Lung (tissue), 12 donors: ENCODE results near the gene CEACAM1. TPM values are rescaled to one million over a fixed set of nuclear protein-coding genes. Genes with fewer than 3 reads are reported as not detected.
"Not testable (repeated sequence)": the region's sequence is repeated elsewhere in the genome, so short reads cannot be mapped to it uniquely, and the experiment has no call there.

Experiments used
- ATAC-seq: fragments of 200-7000 bp; cut with Tn5 transposase; one replicate; pipeline ENCODE4 v1.9.1; 2020; ENCODE audit warnings: moderate number of reproducible peaks; ENCODE audit not compliant: insufficient read depth, low FRiP score
- DNase-seq, 3 donors: peaks; one replicate each; pipeline ENCODE4 v3.0.0-alpha.2; 2013 to 2017
- H3K27ac ChIP-seq, 2 donors: one replicate each; pipeline ENCODE4 v1.5.1; 2013; ENCODE audit warnings: mild to moderate bottlenecking in 2 of 2, moderate library complexity in 2 of 2, control low read depth in 1 of 2, inconsistent platforms in 1 of 2, low read depth in 1 of 2, low read length in 1 of 2
- H3K27me3 ChIP-seq, 3 donors: one replicate each; pipeline ENCODE4 v1.5.1; 2013; ENCODE audit warnings: low read length in 2 of 3; ENCODE audit not compliant: control insufficient read depth in 3 of 3, insufficient read depth in 3 of 3
- H3K36me3 ChIP-seq, 4 donors: one replicate each; pipeline ENCODE4 v1.5.1; 2013; ENCODE audit warnings: low read length in 4 of 4, mild to moderate bottlenecking in 1 of 4, moderate library complexity in 1 of 4; ENCODE audit not compliant: control insufficient read depth in 4 of 4, insufficient read depth in 4 of 4
- H3K4me1 ChIP-seq, 5 donors: one replicate each; pipeline ENCODE4 v1.5.1; 2013; ENCODE audit warnings: low read length in 5 of 5, mild to moderate bottlenecking in 2 of 5, moderate library complexity in 1 of 5; ENCODE audit not compliant: control insufficient read depth in 5 of 5, insufficient read depth in 5 of 5
- H3K4me3 ChIP-seq: one replicate; pipeline ENCODE4 v1.5.1; 2013; ENCODE audit warnings: mild to moderate bottlenecking, control low read depth, moderate library complexity
- H3K9ac ChIP-seq, 2 donors: one replicate each; pipeline ENCODE4 v1.5.1; 2013; ENCODE audit warnings: low read length in 2 of 2, control low read depth in 1 of 2; ENCODE audit not compliant: insufficient read depth in 1 of 2
- H3K9me3 ChIP-seq, 4 donors: one replicate each; pipeline ENCODE4 v1.5.1; 2013; ENCODE audit warnings: low read length in 3 of 4, mild to moderate bottlenecking in 1 of 4, moderate library complexity in 1 of 4; ENCODE audit not compliant: control insufficient read depth in 4 of 4, insufficient read depth in 3 of 4
- CTCF ChIP-seq: IDR thresholded peaks from 2 replicates; pipeline ENCODE4 v1.5.1; 2012; ENCODE audit warnings: mild to moderate bottlenecking; ENCODE audit errors: control extremely low read depth, extremely low read depth
- WGBS, 2 donors: extraction: QIAGEN DNeasy Blood & Tissue Kit; methylation state at CpG; one replicate each; pipeline ENCODE4 v1.1.7; 2013; 5-methylcytosine and 5-hydroxymethylcytosine counted together
- polyA plus RNA-seq, 2 donors: library from polyadenylated mRNA; stranded (reverse); fragments of 200-250 nt; gene quantifications; one replicate each; pipeline ENCODE4 v1.2.1, GENCODE V29; 2013
- total RNA-seq, 2 donors: library from RNA; depleted of rRNA in 1 of 2; stranded (reverse); fragments of >200 nt in 1 of 2; gene quantifications; one replicate each; pipeline ENCODE4 v1.2.1, GENCODE V29; 2014 to 2021
- donor health status: control.
- donor health status: control.
- donor health status: Bipolar disorder and iron deficiency.
- donor health status: healthy.
- donor health status: DM: yes; HTN: yes; CAD: no.

The CEACAM1 gene
- total and polyA plus RNA-seq, 4 donors = 3.6 to 26.8 (median 10.3) TPM

GRCh38 chr19:42552086-42553065, 24.1 kb upstream of the CEACAM1 start:
- TF ChIP-seq CTCF = no peak
- ATAC-seq = no peak
- Histone ChIP-seq H3K4me3 (no peak overlapping the region), H3K9ac (no peak overlapping the region), H3K9me3 (peaks cover 0 to 9% (median 0%) of the 10 kb centered on the region in 4 donors), H3K27me3 (no peaks in the 10 kb centered on the region), H3K4me1 (no peaks in the 10 kb centered on the region), H3K36me3 (no peaks in the 10 kb centered on the region), H3K27ac (no peak overlapping the region)
- DNase-seq = no peak
- 83 to 89% methylated on average over 8 of the region's 8 CpGs for WGBS, 2 donors

- H3K9ac ChIP-seq, H3K27ac ChIP-seq, H3K4me1 ChIP-seq, H3K9me3 ChIP-seq, DNase-seq, H3K36me3 ChIP-seq, H3K27me3 ChIP-seq, H3K4me3 ChIP-seq, ATAC-seq: not testable (repeated sequence)
- 93 to 97% methylated on average over 6 of the region's 6 CpGs for WGBS, 2 donors
These were observed 22.2 kb upstream of the CEACAM1 start for GRCh38 chr19:42550521-42550920.

- not testable (repeated sequence) for DNase-seq, H3K36me3 ChIP-seq, H3K9ac ChIP-seq, ATAC-seq, H3K9me3 ChIP-seq, H3K27me3 ChIP-seq, H3K27ac ChIP-seq, H3K4me1 ChIP-seq, H3K4me3 ChIP-seq
- WGBS, 2 donors = 50 to 90% methylated on average over 1 of the region's 1 CpG
These were observed 20.8 kb upstream of the CEACAM1 start for GRCh38 chr19:42549067-42549466.

GRCh38 chr19:42548552-42548951, 20.3 kb upstream of the CEACAM1 start:
- WGBS, 2 donors = 66 to 92% methylated on average over 3 to 4 of the region's 4 CpGs
- Histone ChIP-seq H3K9me3 (peaks cover 0 to 7% (median 0%) of the 10 kb centered on the region in 4 donors), H3K36me3 (no peaks in the 10 kb centered on the region), H3K27ac (no peak overlapping the region), H3K9ac (no peak overlapping the region), H3K4me3 (no peak overlapping the region), H3K4me1 (no peaks in the 10 kb centered on the region), H3K27me3 (no peaks in the 10 kb centered on the region)
- DNase-seq (no peak), ATAC-seq (no peak)
- no peak for TF ChIP-seq CTCF
